Measurements from ENCODE around the gene TARS3. TPM values are rescaled to one million over a fixed set of nuclear protein-coding genes. Genes with fewer than 3 reads are reported as not detected.
A peak's percentile ranks its signal among the peaks of the same experiment; 100 is the strongest.
"Not testable (repeated sequence)": the region's sequence is repeated elsewhere in the genome, so short reads cannot be mapped to it uniquely, and the experiment has no call there.

The TARS3 gene
- 11.0 and 12.4 TPM in 2 replicates for total RNA-seq (2014; rRNA removed; shearing (Covaris generic); ENCODE audit: low replicate concordance)

DNA sequence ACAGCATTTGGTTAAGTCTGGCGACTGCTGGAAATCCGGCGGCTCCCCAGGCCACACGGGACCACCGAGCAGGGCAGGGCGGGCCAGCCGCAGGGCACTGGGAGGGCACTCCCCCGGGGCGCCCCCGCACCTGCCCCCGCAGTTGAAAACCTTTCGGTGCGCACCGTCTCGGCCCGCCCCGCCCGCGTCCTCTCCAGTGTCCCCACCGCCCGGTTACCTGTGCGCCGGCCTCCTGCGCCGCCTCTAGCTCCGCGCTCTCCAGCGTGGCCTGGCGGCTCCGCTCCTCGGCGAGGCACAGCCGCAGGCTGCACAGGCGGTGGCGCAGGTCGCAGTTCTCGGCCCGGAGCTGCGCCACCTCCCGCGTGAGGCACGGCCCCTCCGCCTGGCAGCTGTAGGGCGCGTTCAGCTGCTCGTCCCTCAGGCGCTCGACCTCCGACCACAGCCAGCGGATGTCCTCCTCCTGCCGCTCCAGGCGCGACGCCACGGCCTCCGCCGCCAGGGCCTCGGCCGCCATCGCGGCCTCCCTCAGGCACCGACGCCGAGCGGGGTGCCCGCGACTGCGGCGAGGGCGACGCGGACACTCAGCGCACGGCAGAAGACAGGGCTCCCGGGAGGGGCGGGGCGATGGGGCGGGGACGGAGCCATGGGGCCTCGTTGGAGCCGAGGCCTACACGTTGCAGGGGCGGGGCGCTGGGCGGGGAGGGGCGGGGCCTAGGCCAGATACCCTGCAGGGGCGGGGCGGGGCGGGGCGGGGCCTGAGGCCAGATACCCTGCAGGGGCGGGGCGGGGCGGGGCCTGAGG is at the start of gene TARS3:
Gene TARS3, minus strand, starts transcription at position 600 of the 801 bp plus-strand sequence. Its CDS starts 86 bp downstream, at position 514.
- Histone ChIP-seq H3K27me3 (ENCODE audit: low read length) (no peaks in the 10 kb centered on the region), H3K36me3 (ENCODE audit: insufficient read depth, low read length) (peaks cover 8% of the 10 kb centered on the region), H3K9me3 (ENCODE audit: low read length) (no peaks in the 10 kb centered on the region), H3K4me1 (ENCODE audit: low read length) (peaks cover 14% of the 10 kb centered on the region), H4K20me1 (ENCODE audit: insufficient read depth, low read depth, low read length) (no peaks in the 10 kb centered on the region), H3K4me2 (ENCODE audit: low read depth, low read length, poor library complexity, severe bottlenecking) (peak within 1 kb of the TSS; percentile 89), H3K27ac (ENCODE audit: low read length) (0 out of 2 replicates have a peak within 1 kb of the TSS, but pooled peaks have one; percentile 2), H3K79me2 (ENCODE audit: low read length) (no peaks in the 10 kb centered on the region; the same call in 1 of the 2 replicates), H3K4me3 (ENCODE audit: low read length) (peak within 1 kb of the TSS; percentile 69), H2AFZ (ENCODE audit: low read length) (peak within 1 kb of the TSS; percentile 65), H3K9me2 (replicated peaks; ENCODE audit: insufficient read depth, low read length) (no peaks in the 10 kb centered on the region), H3K9ac (ENCODE audit: low read length) (peak within 1 kb of the TSS; percentile 79)
- peak; percentile 96 for DNase-seq

GRCh38 chr15:101773496-101774100 is 49.3 kb upstream of the TARS3 start:
- Histone ChIP-seq H3K27me3 (ENCODE audit: low read length) (no peaks in the 10 kb centered on the region), H3K4me3 (ENCODE audit: low read length) (no peak overlapping the region), H3K27ac (ENCODE audit: low read length) (no peak overlapping the region), H3K36me3 (ENCODE audit: insufficient read depth, low read length) (no peaks in the 10 kb centered on the region), H3K79me2 (ENCODE audit: low read length) (no peaks in the 10 kb centered on the region), H3K9me2 (replicated peaks; ENCODE audit: insufficient read depth, low read length) (no peaks in the 10 kb centered on the region), H3K9me3 (ENCODE audit: low read length) (no peaks in the 10 kb centered on the region), H3K4me2 (ENCODE audit: low read depth, low read length, poor library complexity, severe bottlenecking) (no peak overlapping the region), H2AFZ (ENCODE audit: low read length) (no peak overlapping the region), H3K4me1 (ENCODE audit: low read length) (no peaks in the 10 kb centered on the region), H3K9ac (ENCODE audit: low read length) (no peak overlapping the region), H4K20me1 (ENCODE audit: insufficient read depth, low read depth, low read length) (no peaks in the 10 kb centered on the region)
- DNase-seq = peak; percentile 69

DNA sequence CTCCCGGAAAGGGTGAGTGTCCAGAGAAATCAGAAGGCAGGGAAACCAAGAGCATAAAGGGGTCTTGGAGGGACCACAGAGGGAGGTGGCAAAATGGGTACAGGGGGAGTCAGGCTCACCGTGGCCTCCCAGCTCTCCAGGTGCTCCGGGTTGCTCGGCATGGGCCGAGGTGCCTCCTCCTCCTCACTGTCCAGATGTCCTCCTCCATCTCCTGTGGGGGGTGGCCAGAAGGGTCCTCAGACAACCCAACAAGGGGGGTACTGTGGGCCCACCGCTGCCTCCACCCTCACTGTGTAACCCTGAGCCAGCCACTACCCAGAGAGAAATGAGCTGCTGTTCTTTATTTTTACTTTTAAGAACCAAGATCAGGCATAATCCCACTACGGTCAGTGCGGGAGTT is 48.6 kb upstream of the TARS3 start:
- no peaks in the 10 kb centered on the region for H3K4me1 ChIP-seq (ENCODE audit: low read length)
- H3K9me3 ChIP-seq (ENCODE audit: low read length) = no peaks in the 10 kb centered on the region
- no peak overlapping the region for H2AFZ ChIP-seq (ENCODE audit: low read length)
- H3K4me3 ChIP-seq (ENCODE audit: low read length) = no peak overlapping the region
- no peak overlapping the region for H3K27ac ChIP-seq (ENCODE audit: low read length)
- no peaks in the 10 kb centered on the region for H3K9me2 ChIP-seq (replicated peaks; ENCODE audit: insufficient read depth, low read length)
- DNase-seq = no peak
- no peaks in the 10 kb centered on the region for H3K79me2 ChIP-seq (ENCODE audit: low read length)
- H3K9ac ChIP-seq (ENCODE audit: low read length) = no peak overlapping the region
- H3K4me2 ChIP-seq (ENCODE audit: low read depth, low read length, poor library complexity, severe bottlenecking) = no peak overlapping the region
- H3K27me3 ChIP-seq (ENCODE audit: low read length) = no peaks in the 10 kb centered on the region
- H3K36me3 ChIP-seq (ENCODE audit: insufficient read depth, low read length) = no peaks in the 10 kb centered on the region
- H4K20me1 ChIP-seq (ENCODE audit: insufficient read depth, low read depth, low read length) = no peaks in the 10 kb centered on the region

DNA sequence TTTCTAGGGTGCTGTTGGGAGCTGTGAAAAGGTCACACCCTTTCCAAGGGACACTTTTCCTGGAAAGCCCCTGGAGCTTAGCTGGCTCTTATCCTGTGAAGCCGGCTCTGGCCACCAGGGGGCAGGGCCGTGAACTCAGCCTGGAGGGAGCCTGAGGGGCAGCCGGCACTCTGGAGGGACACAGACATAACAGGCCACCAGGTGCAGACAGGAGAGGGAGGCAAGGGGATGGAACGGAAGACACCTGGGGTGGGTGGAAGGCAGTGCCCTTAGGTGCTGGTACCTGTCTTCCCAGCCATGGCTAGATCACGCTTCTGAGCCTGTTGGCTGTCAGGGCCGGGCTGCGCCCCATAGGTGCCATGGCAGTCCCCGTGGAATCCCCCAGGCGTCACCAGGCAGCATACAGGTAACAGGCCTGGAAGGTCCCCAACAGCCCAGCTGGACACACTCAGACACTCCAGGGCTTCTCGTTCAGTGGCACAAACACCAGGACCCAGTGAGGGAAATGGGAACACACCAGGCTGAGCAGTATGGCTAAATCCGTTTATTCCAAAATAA is 42.9 kb upstream of the TARS3 start:
- H4K20me1 ChIP-seq (ENCODE audit: insufficient read depth, low read depth, low read length); H3K79me2 ChIP-seq (ENCODE audit: low read length); H3K36me3 ChIP-seq (ENCODE audit: insufficient read depth, low read length); H3K9me2 ChIP-seq (replicated peaks; ENCODE audit: insufficient read depth, low read length); H3K27ac ChIP-seq (ENCODE audit: low read length); H3K9ac ChIP-seq (ENCODE audit: low read length); H3K27me3 ChIP-seq (ENCODE audit: low read length); H3K4me1 ChIP-seq (ENCODE audit: low read length); H2AFZ ChIP-seq (ENCODE audit: low read length); DNase-seq; H3K4me2 ChIP-seq (ENCODE audit: low read depth, low read length, poor library complexity, severe bottlenecking); H3K9me3 ChIP-seq (ENCODE audit: low read length); H3K4me3 ChIP-seq (ENCODE audit: low read length): not testable (repeated sequence)

GRCh38 chr15:101765772-101766456 is 41.6 kb upstream of the TARS3 start:
- Histone ChIP-seq H3K9me3 (ENCODE audit: low read length) (no peaks in the 10 kb centered on the region), H3K27me3 (ENCODE audit: low read length) (no peaks in the 10 kb centered on the region), H3K27ac (ENCODE audit: low read length) (no peak overlapping the region), H3K9me2 (replicated peaks; ENCODE audit: insufficient read depth, low read length) (no peaks in the 10 kb centered on the region), H2AFZ (ENCODE audit: low read length) (no peak overlapping the region), H3K4me3 (ENCODE audit: low read length) (no peak overlapping the region), H3K9ac (ENCODE audit: low read length) (no peak overlapping the region), H4K20me1 (ENCODE audit: insufficient read depth, low read depth, low read length) (no peaks in the 10 kb centered on the region), H3K4me1 (ENCODE audit: low read length) (no peaks in the 10 kb centered on the region), H3K36me3 (ENCODE audit: insufficient read depth, low read length) (no peaks in the 10 kb centered on the region), H3K79me2 (ENCODE audit: low read length) (no peaks in the 10 kb centered on the region), H3K4me2 (ENCODE audit: low read depth, low read length, poor library complexity, severe bottlenecking) (no peak overlapping the region)
- no peak for DNase-seq

DNA sequence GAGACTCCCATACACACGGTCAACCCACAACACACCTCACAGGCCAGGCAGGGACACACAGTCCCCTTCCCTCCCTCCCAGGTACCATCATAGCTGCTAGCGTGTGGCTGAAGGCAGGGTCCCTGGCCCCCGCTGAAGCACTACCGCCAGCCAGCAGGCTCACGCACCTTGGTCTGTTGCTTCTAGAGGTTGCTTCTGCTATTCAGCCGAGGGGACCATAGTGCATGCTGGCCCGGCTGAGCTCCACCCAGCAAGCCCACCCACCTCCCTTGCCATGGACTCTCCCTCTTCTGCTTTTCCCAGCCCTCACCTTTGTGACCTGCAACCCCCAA is 41.0 kb upstream of the TARS3 start:
- not testable (repeated sequence) for H2AFZ ChIP-seq (ENCODE audit: low read length); H3K4me3 ChIP-seq (ENCODE audit: low read length); H3K4me1 ChIP-seq (ENCODE audit: low read length); H3K27me3 ChIP-seq (ENCODE audit: low read length); DNase-seq; H3K4me2 ChIP-seq (ENCODE audit: low read depth, low read length, poor library complexity, severe bottlenecking); H3K27ac ChIP-seq (ENCODE audit: low read length); H3K79me2 ChIP-seq (ENCODE audit: low read length); H3K9me3 ChIP-seq (ENCODE audit: low read length); H3K9ac ChIP-seq (ENCODE audit: low read length); H3K9me2 ChIP-seq (replicated peaks; ENCODE audit: insufficient read depth, low read length); H3K36me3 ChIP-seq (ENCODE audit: insufficient read depth, low read length); H4K20me1 ChIP-seq (ENCODE audit: insufficient read depth, low read depth, low read length)

DNA sequence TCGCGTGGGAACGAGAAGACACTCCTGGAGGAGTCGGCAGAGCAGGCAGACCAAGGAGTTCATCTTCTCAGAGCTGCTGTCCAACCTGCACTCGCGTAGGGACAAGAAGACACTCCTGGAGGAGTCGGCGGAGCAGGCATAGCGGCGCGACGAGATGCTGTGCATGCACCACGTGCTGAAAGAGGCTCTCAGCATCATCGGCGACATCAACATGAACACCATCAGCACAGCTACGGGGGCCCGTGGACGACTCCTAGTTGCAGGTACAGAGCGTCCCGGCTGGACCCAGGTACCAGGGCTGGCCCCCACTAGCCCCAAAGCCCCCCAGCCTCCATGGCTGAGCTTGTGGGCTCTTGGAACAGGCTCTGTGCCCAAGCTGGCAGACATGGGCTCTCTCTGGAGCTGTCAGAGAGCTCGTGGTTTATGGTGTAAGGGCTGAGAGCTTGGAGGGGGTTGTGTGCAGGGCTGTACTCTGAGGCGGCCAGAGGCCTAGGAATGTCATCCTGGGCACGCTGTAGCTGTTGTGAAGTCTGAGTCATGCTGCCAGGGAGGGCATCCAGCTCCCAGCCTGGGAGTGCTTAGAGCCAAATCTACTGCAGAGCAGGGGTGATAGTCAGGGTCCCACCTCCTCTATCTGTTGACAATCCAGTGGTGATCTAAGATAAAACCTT is 40.5 kb upstream of the TARS3 start:
- not testable (repeated sequence) for H3K4me2 ChIP-seq (ENCODE audit: low read depth, low read length, poor library complexity, severe bottlenecking); H3K9me2 ChIP-seq (replicated peaks; ENCODE audit: insufficient read depth, low read length); H3K27ac ChIP-seq (ENCODE audit: low read length); H2AFZ ChIP-seq (ENCODE audit: low read length); H3K9me3 ChIP-seq (ENCODE audit: low read length); H4K20me1 ChIP-seq (ENCODE audit: insufficient read depth, low read depth, low read length); H3K27me3 ChIP-seq (ENCODE audit: low read length); H3K4me3 ChIP-seq (ENCODE audit: low read length); H3K9ac ChIP-seq (ENCODE audit: low read length); DNase-seq; H3K4me1 ChIP-seq (ENCODE audit: low read length); H3K79me2 ChIP-seq (ENCODE audit: low read length); H3K36me3 ChIP-seq (ENCODE audit: insufficient read depth, low read length)

DNA sequence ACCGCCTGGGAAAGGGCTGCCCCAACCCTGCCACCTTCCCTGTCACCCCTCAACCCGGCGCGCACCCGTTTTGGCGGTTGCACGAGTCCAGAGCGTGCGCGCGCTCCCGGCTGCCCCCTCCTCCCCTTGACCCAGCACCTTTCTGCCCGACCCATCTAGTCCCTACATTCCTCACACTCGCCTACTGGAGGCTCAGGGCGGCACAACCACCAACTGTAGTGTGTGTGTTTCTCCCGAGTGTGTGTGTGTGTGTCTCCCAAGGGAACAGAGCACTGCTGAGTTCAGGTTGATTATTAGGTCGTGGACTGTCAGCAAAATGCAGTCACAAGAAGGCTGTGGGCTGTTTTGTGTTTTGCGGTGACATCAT is 22.4 kb upstream of the TARS3 start:
- not testable (repeated sequence) for H4K20me1 ChIP-seq (ENCODE audit: insufficient read depth, low read depth, low read length); H3K27ac ChIP-seq (ENCODE audit: low read length); H3K36me3 ChIP-seq (ENCODE audit: insufficient read depth, low read length); H3K4me3 ChIP-seq (ENCODE audit: low read length); H3K9me3 ChIP-seq (ENCODE audit: low read length); H3K9ac ChIP-seq (ENCODE audit: low read length); H3K4me2 ChIP-seq (ENCODE audit: low read depth, low read length, poor library complexity, severe bottlenecking); H3K27me3 ChIP-seq (ENCODE audit: low read length); DNase-seq; H2AFZ ChIP-seq (ENCODE audit: low read length); H3K79me2 ChIP-seq (ENCODE audit: low read length); H3K4me1 ChIP-seq (ENCODE audit: low read length); H3K9me2 ChIP-seq (replicated peaks; ENCODE audit: insufficient read depth, low read length)

All from Karpas-422 (cell line).